SK-N-SH treated with all-trans-retinoic acid at 6 μM for 48 hours (cell line): Measurements from ENCODE around the gene OCA2.

Source experiments
- CREB5 ChIP-seq: fragments of 250-450 bp; sonication (Bioruptor Pico); IDR thresholded peaks from 2 replicates; pipeline ENCODE4 v1.5.1; 2020; ENCODE audit warnings: low read depth, mild to moderate bottlenecking, moderate library complexity
- OSR1 ChIP-seq: fragments of 250-450 bp; sonication (Bioruptor Pico); IDR thresholded peaks from 2 replicates; pipeline ENCODE4 v1.8.0; 2022; ENCODE audit warnings: moderate library complexity, mild to moderate bottlenecking, inconsistent platforms
- RARB ChIP-seq: fragments of 250-450 bp; sonication (Bioruptor Pico); IDR thresholded peaks from 2 replicates; pipeline ENCODE4 v1.8.0; 2021; ENCODE audit warnings: mild to moderate bottlenecking, moderate library complexity
- TCF4 ChIP-seq: fragments of 250-450 bp; sonication (Bioruptor Pico); IDR thresholded peaks from 2 replicates; pipeline ENCODE4 v1.8.0; 2021; ENCODE audit warnings: mild to moderate bottlenecking, moderate library complexity, borderline replicate concordance
- ZFP30 ChIP-seq: fragments of 450-650 bp; formaldehyde crosslinking; IDR thresholded peaks from 2 replicates; pipeline ENCODE4 v1.5.0; 2022; ENCODE audit warnings: mild to moderate bottlenecking, moderate library complexity
- ZNF8 ChIP-seq: fragments of 450-650 bp; formaldehyde crosslinking; IDR thresholded peaks from 2 replicates; pipeline ENCODE4 v1.5.0; 2020; ENCODE audit warnings: mild to moderate bottlenecking, moderate library complexity

GRCh38 chr15:28093752-28094535, 5.2 kb downstream of the OCA2 start:
- TF ChIP-seq TCF4 (CRISPR knock-in tag) (no peak), CREB5 (CRISPR knock-in tag) (no peak), RARB (CRISPR knock-in tag) (no peak), ZNF8 (CRISPR knock-in tag) (no peak), OSR1 (CRISPR knock-in tag) (no peak), ZFP30 (CRISPR knock-in tag) (no peak)
